Neuron (in vitro differentiated cells): ENCODE data around the gene EIF5AL1.

Experiments used
- H2AFZ ChIP-seq: one replicate; pipeline ENCODE4 v1.6.1; 2013; ENCODE audit warnings: low read depth, mild to moderate bottlenecking, inconsistent platforms, low read length, moderate library complexity
- H3K27me3 ChIP-seq: one replicate; pipeline ENCODE4 v1.6.1; 2013; ENCODE audit warnings: low read length; ENCODE audit not compliant: insufficient read depth
- H3K36me3 ChIP-seq: one replicate; pipeline ENCODE4 v1.6.1; 2013; ENCODE audit warnings: low read length; ENCODE audit not compliant: insufficient read depth
- H3K4me1 ChIP-seq: one replicate; pipeline ENCODE4 v1.6.1; 2013; ENCODE audit warnings: low read length; ENCODE audit not compliant: insufficient read depth
- H3K4me3 ChIP-seq: 2 replicates; pipeline ENCODE4 v1.5.1; 2013; ENCODE audit warnings: mild to moderate bottlenecking, low read length, moderate library complexity
- H3K9me3 ChIP-seq: one replicate; pipeline ENCODE4 v1.6.1; 2013; ENCODE audit warnings: low read length

Gene EIF5AL1

DNA sequence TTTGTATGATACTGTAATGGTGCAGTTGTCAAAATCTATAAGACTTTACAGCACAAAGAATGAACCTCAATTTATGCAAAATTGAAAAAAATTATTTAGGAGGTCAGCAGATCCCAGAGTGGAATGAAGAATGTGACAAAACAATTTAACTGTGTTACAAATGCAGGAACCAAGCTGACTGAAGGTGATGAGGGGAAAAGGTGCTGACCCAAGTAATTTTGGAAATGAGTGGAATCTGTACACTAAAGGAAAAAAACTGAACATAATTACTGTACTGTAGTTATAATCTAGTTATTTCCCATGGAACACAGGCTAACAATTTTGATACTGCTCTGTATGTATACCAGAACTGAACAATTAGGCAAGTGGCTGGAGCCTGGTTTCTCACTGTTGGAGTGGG lies 35.7 kb upstream of the EIF5AL1 start:
- no peaks in the 10 kb centered on the region for H3K9me3 ChIP-seq
- no peak overlapping the region for H3K4me3 ChIP-seq
- no peak overlapping the region for H2AFZ ChIP-seq
- no peaks in the 10 kb centered on the region for H3K4me1 ChIP-seq
- H3K36me3 ChIP-seq, result no peaks in the 10 kb centered on the region
- H3K27me3 ChIP-seq, result peaks cover 3% of the 10 kb centered on the region

DNA sequence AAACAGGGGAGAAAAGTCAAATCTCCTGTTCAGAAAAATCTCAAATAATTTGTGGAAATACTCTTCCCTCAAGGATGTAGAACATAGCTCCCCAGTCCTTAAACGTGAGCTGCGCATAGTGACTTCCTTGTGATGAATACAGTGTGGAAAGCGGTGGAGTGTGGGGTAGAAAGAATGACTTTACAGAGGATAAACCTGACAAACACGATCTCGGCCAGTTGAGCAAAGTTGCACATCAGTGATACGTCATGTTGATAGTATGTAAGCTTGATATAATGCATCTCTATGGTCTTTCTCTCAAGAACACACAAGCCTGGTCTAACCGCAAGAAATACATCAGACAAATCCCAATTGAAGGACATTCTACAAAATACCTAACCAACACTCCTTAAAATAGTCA lies 34.9 kb upstream of the EIF5AL1 start:
- Histone ChIP-seq H3K4me1 (peaks cover 3% of the 10 kb centered on the region), H3K4me3 (no peak overlapping the region), H3K27me3 (peaks cover 3% of the 10 kb centered on the region), H3K36me3 (no peaks in the 10 kb centered on the region), H2AFZ (no peak overlapping the region), H3K9me3 (no peaks in the 10 kb centered on the region)

DNA sequence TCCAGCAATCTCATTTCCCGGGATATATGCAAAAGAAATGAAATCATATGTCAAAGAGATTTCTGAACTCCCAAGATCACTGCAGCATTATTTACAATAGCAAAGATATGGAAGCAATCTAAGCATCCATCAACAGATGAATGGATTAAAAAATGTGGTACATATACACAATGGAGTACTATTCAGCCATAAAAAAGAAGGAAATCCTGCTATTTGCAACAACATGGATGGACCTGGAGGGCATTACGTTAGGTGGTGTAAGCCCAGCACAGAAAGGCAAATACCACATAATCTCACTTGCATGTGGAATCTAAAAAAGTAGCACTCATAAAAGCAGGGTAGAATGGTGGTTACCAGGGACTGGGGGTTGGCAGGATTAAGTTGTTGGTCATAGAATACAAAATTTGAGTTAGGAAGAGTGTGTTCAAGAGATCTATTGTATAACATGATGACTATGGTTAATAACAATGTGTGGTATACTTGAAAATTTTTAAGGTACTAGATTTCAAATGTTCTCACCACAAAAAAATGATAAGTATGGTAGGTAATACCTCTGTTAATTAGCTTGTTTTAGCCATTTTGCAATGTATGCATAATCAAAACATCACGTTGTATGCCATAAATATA lies 32.9 kb upstream of the EIF5AL1 start:
- Histone ChIP-seq H3K4me3 (no peak overlapping the region), H3K9me3 (no peaks in the 10 kb centered on the region), H2AFZ (no peak overlapping the region), H3K27me3 (no peaks in the 10 kb centered on the region), H3K36me3 (no peaks in the 10 kb centered on the region), H3K4me1 (peaks cover 5% of the 10 kb centered on the region)

DNA sequence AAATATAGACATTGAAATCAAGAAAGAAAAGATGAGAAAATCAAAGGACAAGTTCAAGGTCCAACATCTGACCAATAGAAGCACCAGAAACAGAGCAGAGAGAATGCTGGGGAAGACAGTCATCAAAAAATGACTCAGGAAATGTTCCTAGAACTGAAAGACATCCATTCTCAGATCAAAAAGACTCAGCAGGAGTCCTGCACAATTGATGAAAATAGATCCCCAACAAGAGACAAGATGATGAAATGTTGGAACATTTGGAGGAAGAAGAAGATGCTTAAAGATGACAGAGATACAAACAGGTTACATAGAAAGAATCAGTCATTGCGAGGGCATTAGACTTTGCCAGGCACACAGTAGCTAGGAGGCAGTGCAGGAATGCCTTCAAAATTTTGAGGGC lies 30.0 kb upstream of the EIF5AL1 start:
- no peaks in the 10 kb centered on the region for H3K36me3 ChIP-seq
- peak overlapping the region; percentile 63 for H2AFZ ChIP-seq
- H3K27me3 ChIP-seq, result no peaks in the 10 kb centered on the region
- peaks cover 5% of the 10 kb centered on the region for H3K4me1 ChIP-seq
- no peak overlapping the region for H3K4me3 ChIP-seq
- H3K9me3 ChIP-seq, result no peaks in the 10 kb centered on the region

DNA sequence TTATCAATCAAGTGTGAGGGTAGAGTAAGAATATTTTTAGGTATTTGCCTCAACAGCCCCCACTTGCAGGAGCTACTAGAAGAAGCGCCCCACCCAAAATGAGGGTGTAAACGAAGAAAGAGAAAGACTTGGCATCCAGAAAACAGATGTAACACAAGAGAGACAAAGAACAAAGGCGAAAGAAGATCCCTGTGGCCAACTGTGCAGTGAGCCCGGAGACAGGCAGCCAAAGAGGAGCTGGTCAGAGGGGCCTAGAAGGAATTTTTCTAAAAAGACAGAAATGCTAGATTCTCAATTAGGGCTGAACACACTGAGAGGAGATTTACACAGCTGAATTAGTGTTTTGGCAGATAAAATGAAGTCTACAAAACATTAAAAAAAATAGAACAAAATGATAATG lies 29.6 kb upstream of the EIF5AL1 start:
- Histone ChIP-seq H3K36me3 (no peaks in the 10 kb centered on the region), H3K27me3 (no peaks in the 10 kb centered on the region), H3K4me1 (peaks cover 5% of the 10 kb centered on the region), H3K4me3 (no peak overlapping the region), H3K9me3 (no peaks in the 10 kb centered on the region), H2AFZ (peak overlapping the region; percentile 63)

DNA sequence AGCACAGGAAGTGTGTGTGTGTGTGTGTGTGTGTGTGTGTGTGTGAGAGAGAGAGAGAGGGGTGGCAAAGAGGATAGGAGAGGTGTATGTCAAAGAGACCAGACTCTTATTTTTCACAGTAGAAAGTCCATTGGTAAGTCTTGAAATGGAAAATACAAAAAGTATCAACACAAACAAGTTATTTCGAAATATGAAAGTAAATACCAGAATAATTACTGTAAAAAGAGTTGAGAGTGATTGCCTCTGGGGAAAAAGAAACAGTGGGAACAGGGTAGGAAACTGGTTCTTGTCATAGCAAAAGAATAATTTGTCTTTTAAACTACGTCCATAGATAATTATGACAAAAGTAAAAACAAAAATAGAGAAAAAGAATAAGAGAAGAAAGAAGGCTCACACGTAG lies 29.0 kb upstream of the EIF5AL1 start:
- peaks cover 5% of the 10 kb centered on the region for H3K4me1 ChIP-seq
- no peak overlapping the region for H2AFZ ChIP-seq
- H3K4me3 ChIP-seq, result no peak overlapping the region
- no peaks in the 10 kb centered on the region for H3K9me3 ChIP-seq
- H3K36me3 ChIP-seq, result no peaks in the 10 kb centered on the region
- no peaks in the 10 kb centered on the region for H3K27me3 ChIP-seq

DNA sequence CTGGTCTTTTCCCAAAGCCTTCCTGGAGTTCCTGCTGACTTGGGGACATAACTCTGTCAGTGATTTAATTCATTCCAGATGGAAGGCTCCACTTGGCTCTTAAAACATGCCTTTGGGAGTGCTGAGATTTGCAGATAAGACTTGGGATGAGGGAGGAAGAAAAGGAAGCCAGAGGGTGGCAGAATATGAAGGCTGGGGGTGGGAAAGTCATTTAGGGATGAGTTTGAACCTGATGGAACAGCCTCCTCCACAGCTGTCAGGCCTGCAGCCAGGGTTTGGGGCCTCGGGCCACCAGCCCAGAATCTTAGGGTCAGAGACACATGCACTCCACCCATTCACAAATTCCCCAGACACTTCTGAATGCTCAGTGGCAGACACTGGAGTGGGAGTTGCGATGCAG lies 28.4 kb upstream of the EIF5AL1 start:
- H3K4me3 ChIP-seq, result no peak overlapping the region
- H3K9me3 ChIP-seq, result no peaks in the 10 kb centered on the region
- H3K4me1 ChIP-seq, result peaks cover 5% of the 10 kb centered on the region
- H3K36me3 ChIP-seq, result no peaks in the 10 kb centered on the region
- peaks cover under 1% of the 10 kb centered on the region for H3K27me3 ChIP-seq
- H2AFZ ChIP-seq, result no peak overlapping the region

DNA sequence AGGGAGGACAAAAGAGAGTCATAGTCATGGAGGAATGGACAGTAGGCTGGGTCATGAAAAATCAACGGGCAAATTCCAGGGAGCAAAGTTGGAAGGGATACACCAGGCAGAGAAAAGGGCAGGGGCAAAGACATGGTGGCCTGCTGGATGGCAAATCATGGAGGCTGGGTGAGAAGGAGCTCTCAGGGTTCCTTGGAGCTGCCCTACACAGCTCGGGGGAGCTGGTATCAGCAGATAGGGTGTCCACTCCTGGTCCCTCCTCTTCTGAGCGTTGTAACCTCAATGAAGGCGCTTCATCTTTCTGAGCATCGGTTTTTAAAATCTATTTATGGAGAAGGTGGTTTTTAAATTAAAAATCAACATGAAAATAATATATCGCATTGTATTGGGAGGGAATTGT lies 27.9 kb upstream of the EIF5AL1 start:
- H3K4me1 ChIP-seq, result peaks cover 5% of the 10 kb centered on the region
- no peaks in the 10 kb centered on the region for H3K36me3 ChIP-seq
- H2AFZ ChIP-seq, result no peak overlapping the region
- H3K9me3 ChIP-seq, result no peaks in the 10 kb centered on the region
- peaks cover 3% of the 10 kb centered on the region for H3K27me3 ChIP-seq
- no peak overlapping the region for H3K4me3 ChIP-seq

DNA sequence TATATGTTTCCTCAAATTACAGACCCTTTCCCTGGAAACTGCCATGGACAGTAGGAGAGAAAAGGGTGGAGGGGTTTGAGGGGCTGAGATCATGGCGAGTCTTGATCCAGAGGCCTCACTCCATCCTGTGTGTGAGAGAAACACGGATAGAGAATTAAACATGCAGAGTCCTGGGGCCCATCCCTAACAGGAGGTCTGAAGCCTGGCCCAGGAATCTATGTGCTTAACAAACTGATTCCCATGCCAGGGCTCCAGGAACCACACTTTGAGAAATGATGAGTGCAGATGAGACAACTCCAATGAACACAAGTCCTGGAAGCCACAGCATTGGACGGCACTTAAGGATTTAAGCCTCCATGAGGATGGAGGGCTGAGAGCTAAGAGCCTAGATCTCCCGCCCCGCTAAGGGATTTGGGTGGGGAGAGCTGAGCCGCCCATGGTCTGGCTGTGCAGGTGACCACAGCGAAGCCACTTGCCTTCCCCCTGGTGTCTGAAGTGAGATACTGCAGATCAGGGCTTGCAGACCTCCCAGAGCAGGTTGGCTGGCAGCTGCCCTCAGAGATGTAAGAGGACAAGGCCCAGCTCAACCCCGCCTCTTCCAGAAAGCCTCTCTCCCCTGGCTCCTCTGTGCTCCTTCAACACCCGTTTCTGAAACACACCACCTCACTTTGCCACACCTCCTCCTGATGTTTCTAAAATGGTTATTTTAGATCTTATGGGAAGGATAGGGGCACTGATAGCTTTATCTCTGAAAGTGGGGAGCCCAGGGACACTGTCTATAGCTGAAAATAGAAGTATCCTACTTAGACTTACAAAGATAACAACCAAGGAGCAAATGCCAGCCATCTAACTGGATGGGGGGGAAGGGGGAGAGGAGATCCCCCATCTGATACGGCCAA lies 24.8 kb upstream of the EIF5AL1 start:
- peaks cover 2% of the 10 kb centered on the region for H3K4me1 ChIP-seq

DNA sequence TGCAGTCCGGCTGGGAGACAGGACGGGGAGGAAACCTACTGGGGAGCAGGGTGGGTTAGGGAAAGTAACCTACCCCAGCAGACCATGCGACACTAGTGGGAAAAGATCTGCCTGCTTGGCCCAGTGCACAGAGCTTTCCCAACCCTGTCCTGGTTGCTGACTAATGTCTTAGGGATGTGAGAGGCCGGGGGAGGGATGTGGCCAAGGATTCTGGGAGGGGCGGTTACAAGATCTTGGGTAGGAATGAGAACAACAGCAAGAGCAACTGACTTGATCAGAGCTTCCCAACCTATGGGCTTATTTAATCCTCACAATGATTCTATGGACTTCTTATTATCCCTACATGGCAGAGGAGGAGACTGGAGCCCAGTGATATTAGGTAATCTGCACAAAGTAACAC lies 24.0 kb upstream of the EIF5AL1 start:
- Histone ChIP-seq H2AFZ (no peak overlapping the region), H3K4me1 (no peaks in the 10 kb centered on the region), H3K36me3 (no peaks in the 10 kb centered on the region), H3K4me3 (no peak overlapping the region), H3K27me3 (peaks cover 7% of the 10 kb centered on the region), H3K9me3 (no peaks in the 10 kb centered on the region)

More for the DNA sequence above, 24.8 kb upstream of the EIF5AL1 start:
- no peaks in the 10 kb centered on the region for H3K36me3 ChIP-seq
- H3K9me3 ChIP-seq, result no peaks in the 10 kb centered on the region
- H3K4me3 ChIP-seq, result no peak overlapping the region
- no peak overlapping the region for H2AFZ ChIP-seq
- H3K27me3 ChIP-seq, result peaks cover 7% of the 10 kb centered on the region

DNA sequence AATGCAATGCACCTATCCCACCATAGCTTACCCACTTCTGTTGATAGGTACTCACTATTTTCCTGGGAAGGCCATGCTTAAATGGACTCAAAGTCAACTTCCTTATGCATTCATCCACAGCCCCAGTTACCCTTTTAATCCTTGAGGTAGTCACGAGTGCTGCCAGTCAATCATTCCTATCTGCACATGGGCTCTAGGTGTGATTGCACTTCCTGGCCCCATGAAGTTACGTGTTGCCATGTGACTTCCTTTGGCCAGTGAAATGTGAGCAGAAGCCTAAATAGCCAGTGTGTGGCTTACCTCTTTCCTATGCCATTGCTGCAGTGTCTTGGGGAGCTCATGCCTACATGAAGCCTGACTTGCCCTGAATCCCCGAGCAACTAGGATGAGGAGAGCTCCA lies 23.5 kb upstream of the EIF5AL1 start:
- H2AFZ ChIP-seq, result no peak overlapping the region
- peaks cover 7% of the 10 kb centered on the region for H3K27me3 ChIP-seq

DNA sequence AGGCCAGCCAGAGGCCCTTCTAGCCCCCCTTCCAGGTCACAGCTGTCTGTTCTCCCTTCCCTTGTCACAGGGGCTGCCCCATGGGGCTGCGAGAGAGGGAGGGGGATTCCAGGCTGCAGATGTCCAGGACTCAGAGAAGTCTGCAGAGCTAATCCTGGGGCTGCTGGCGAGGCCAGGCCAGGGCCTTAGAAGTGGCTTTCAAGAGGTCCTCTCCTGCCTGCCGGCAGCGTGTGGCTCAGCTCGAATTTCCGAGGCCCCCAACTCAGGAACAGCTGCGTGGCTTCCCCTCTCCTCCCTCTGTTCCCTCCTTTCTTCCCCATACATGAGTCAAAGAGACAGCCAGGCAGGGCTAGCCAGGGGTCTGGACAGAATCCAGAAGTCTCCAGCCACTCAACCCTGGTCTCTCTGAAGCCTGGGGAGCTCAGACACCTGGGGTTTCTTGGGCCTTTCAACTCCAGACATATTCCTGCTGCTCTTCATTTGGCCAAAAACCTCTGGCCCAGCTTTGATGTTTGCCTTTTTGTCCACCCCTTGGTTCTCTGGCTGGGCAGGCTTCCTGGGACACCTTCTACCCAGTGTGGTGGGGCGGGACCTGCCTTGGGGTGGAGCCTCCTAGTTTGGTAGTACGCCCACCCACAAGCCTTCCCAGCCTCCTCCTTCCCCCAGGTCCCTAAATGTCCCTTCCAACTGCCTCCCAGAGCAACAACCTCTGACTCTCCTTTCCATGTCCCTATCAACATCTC lies 21.8 kb upstream of the EIF5AL1 start:
- no peaks in the 10 kb centered on the region for H3K4me1 ChIP-seq
- no peaks in the 10 kb centered on the region for H3K36me3 ChIP-seq
- no peaks in the 10 kb centered on the region for H3K9me3 ChIP-seq
- H3K27me3 ChIP-seq, result peaks cover 7% of the 10 kb centered on the region
- no peak overlapping the region for H2AFZ ChIP-seq
- H3K4me3 ChIP-seq, result no peak overlapping the region

More for the DNA sequence above, 23.5 kb upstream of the EIF5AL1 start:
- H3K4me3 ChIP-seq, result no peak overlapping the region
- no peaks in the 10 kb centered on the region for H3K9me3 ChIP-seq
- H3K36me3 ChIP-seq, result no peaks in the 10 kb centered on the region
- H3K4me1 ChIP-seq, result no peaks in the 10 kb centered on the region
